GM21825 (cell line): ENCODE measurements around the gene CDC42SE1.

Experiments used
- ATAC-seq: cut with Tn5 transposase; IDR thresholded peaks from one replicate; pipeline ENCODE4 v1.9.1; 2021; ENCODE audit warnings: mild to moderate bottlenecking, moderate library complexity; ENCODE audit not compliant: unreplicated experiment

The CDC42SE1 gene

DNA sequence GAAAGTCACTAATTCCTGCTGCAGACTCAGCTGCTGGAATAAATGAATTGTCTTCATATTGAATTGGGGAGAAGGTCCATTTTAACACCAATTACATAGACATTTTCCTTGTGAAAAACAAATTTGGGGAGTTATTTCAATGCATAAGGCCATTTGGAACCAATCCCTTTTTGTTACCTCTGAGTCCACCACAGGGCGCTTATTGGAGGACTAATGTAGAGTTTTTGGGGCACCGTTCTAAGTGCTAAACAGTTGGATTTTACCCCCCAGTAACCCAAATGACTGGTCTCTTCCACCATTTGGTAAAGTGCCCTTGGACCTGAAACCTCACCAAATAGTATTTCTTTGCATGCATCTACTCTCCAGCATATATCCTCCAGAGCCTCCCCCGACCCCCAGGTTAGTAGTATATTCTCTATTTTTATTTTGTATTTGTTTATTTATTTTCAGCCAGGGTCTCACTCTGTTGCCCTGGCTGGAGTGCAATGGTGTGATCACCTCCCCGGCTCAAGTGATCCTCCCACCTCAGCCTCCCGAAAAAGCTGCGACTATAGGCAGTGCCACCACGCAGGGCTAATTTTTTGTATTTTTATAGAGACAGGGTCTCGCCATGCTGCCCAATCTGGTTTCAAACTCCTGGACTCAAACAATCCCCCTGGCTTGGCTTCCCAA, 49.6 kb downstream of the CDC42SE1 start:
- no peak for ATAC-seq

GRCh38 chr1:151009206-151009587, 50.2 kb downstream of the CDC42SE1 start:
- ATAC-seq = no peak

DNA sequence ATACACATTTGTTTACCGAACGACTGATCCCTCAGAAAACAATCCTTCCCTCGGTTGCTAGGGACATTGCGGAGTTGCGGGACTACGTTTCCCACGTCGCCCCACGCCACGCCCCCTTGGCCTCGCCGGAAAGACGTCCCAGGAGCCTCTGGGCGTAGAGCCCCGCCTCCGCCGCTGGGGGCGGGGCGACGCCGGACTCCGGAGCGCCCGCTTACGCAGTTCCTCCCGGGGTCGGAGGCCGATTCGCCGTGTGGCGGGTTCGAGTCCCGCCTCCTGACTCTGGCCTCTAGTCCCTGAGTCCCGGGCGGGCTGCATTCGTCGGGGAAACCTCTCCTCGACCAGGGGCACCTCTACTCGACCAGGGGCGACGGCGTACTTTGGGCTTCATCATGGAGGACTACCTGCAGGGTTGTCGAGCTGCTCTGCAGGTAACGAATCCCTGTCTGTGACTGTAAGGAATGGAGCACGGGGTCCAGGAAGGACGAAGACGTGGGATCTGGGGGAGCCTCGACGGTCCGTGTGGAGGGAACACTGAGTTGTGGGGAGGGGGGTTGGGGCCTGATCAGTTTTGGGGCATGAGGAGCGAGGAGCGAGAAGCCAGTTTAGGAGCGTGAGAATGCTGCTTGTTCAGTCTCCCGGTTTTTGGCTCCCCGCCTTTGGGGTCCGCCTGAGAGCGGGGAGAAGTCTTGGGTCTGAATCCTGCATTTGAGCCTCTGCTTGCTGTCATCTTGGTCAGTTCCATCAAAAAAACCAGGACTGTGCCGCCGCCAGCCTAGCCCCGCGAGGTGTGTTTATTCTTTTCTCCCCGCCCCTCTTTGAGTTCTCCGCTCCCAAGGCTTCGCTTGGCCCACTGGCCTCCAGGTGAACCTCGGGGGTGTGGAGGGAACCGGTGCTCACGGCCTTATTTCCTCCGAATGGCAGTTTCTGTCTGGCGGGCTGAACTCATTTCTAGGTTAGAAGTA, 50.9 kb downstream of the CDC42SE1 start, which contains the start of gene PRUNE1:
TSS of gene PRUNE1 (plus strand) at position 206 of the 962 bp plus-strand sequence. CDS start at position 390, 184 bp downstream.
- peak; percentile 65 for ATAC-seq

- ATAC-seq = no peak
Measured at GRCh38 chr1:151007853-151008243, 51.6 kb downstream of the CDC42SE1 start.

GRCh38 chr1:151006327-151007052, 52.9 kb downstream of the CDC42SE1 start, which contains the start of gene MINDY1:
MINDY1 (minus strand) TSS chr1:151006902; CDS start chr1:151002617, 4,285 bp downstream.
- ATAC-seq = peak; percentile 34

DNA sequence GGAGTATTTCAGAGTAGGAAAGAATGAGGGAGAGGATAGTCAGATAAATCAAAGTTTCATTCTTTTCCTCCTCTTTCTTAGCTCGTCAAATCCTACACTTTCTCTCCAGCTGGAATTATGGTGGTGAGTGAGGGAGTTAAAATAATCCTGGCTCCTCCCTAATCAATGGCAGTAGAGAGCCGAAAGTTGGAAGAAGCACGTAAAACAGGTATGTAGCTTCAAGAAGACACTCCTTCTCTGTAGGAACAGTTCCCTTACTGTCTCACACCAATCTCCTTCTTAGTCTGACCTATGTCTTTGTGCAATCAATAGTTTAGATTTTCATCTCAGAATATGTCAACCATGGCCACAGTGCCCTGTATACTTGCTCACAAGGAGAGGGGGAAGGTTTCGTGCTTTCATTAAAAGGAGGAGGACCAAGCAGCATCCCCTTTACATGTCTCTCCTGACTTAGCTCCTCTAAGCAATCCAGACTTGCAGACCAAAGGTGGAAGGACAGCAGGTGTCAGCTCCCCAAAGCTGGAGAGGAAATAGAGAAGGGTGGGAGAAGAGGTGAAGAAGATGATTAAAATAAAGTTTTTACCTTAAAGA, 53.6 kb downstream of the CDC42SE1 start:
- no peak for ATAC-seq

DNA sequence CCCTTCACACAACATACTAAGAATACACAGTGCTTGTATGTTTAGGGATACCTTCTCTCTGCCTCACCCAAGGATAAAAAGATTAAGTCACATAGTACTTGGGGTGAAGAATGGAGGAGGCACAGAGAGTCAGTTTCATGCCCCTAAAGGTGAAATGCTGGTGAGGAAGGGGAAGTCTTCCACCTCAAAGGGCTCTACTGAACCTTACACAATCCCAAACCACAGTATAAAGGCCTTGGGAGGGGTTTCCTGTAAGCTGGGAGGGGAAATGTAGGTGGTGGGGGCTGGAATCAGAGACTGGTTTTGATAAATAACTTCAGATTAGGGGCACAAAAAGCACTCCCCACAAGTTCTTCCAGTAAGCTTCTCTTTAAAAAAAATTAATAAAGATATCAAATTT, 56.2 kb downstream of the CDC42SE1 start:
- ATAC-seq = no peak

DNA sequence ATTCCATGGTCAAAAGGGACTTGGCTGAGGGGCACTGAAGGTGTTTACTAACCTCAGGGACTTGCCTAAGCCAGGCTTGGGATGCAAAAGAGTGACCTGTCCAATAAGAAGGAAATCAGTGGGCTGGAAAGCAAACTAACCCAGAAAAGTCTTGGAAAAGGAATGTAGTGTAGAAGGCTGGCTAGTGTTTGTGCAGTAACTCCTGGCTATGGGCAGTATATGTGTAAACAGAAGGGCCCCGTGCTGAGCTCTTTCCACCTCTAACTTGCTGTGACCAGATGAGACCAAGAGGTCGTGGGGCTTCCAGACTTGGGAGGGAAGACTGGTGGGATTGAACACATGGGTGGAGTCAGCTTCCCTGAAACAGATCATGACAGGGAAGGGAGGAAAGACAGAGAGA, 56.8 kb downstream of the CDC42SE1 start:
- no peak for ATAC-seq

- ATAC-seq = no peak
Measured at GRCh38 chr1:151002051-151002450, 57.4 kb downstream of the CDC42SE1 start.

DNA sequence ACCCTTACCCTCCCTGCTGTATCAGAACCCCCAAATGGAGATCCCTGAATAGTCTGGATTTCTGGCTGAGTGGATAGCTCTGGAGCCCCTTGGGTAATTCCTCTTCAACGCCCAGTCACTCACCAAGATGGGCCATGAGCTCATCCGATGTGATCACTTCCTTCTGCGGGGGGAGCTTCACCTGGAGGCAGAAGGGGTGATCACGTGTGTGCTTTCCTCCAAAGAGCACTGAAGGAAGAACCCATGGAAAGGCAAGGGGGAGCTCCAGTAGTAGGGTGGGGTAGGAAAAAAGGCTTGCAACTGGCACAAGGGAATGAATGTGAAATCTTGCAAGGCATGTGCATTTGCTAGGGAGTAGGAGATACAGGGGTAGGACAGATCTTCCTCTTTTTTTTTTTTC, 57.8 kb downstream of the CDC42SE1 start:
- ATAC-seq = no peak
